Peyer's patch (tissue), 4 donors: Measurements from ENCODE around the gene NPR3. TPM values are rescaled to one million over a fixed set of nuclear protein-coding genes. Genes with fewer than 3 reads are reported as not detected.

Experiments
- DNase-seq, 3 donors: peaks; one replicate each; pipeline ENCODE4 v3.0.0-alpha.2; 2017 to 2019
- H3K27ac ChIP-seq, 4 donors: fragments of 200-600 bp; sonication (generic); one replicate each; pipeline ENCODE4 v1.5.1; 2016 to 2019
- H3K27me3 ChIP-seq, 2 donors: fragments of 200-600 bp; sonication (generic); one replicate each; pipeline ENCODE4 v1.5.1; 2019
- H3K36me3 ChIP-seq, 3 donors: fragments of 200-600 bp; sonication (generic); one replicate each; pipeline ENCODE4 v1.5.1; 2016 to 2019
- H3K4me1 ChIP-seq, 4 donors: fragments of 200-600 bp; sonication (generic); one replicate each; pipeline ENCODE4 v1.5.1; 2016 to 2019
- H3K4me3 ChIP-seq, 4 donors: fragments of 200-600 bp; sonication (generic); 1 replicate in 3 of 4; 2 replicates in 1 of 4; pipeline ENCODE4 v1.5.1; 2016 to 2019; ENCODE audit warnings: mild to moderate bottlenecking in 1 of 4
- H3K9me3 ChIP-seq, 4 donors: fragments of 200-600 bp; sonication (generic); one replicate each; pipeline ENCODE4 v1.5.1; 2016 to 2019; ENCODE audit warnings: mild to moderate bottlenecking in 1 of 4
- CTCF ChIP-seq, 6 experiments: fragments of 450-650 bp in 4 of 6; fragments of 200-600 bp in 2 of 6; sonication (generic) in 1 of 6; IDR thresholded peaks; one replicate each; pipeline ENCODE4 v1.5.1; 2017 to 2019; ENCODE audit warnings: antibody characterized with exemption in 6 of 6, mild to moderate bottlenecking in 3 of 6, moderate library complexity in 1 of 6
- POLR2A ChIP-seq, 2 donors: fragments of 450-650 bp; IDR thresholded peaks; one replicate each; pipeline ENCODE4 v1.5.1; 2017; ENCODE audit warnings: antibody characterized with exemption in 2 of 2, mild to moderate bottlenecking in 2 of 2, moderate library complexity in 2 of 2
- total RNA-seq, 4 donors: library from RNA; depleted of rRNA; stranded (reverse); fragments of >200 nt; gene quantifications; one replicate each; pipeline ENCODE4 v1.1.0, GENCODE V29; 2016

NPR3 gene
- total RNA-seq, 4 donors from 2014 or later = 0.47 to 1.7 (median 1.2) TPM; not detected in 1

GRCh38 chr5:32765266-32765665 is 54.1 kb downstream of the NPR3 start:
- Histone ChIP-seq H3K4me1 (no peaks in the 10 kb centered on the region), H3K27ac (no peak overlapping the region), H3K27me3 (no peaks in the 10 kb centered on the region), H3K36me3 (no peaks in the 10 kb centered on the region), H3K4me3 (no peak overlapping the region), H3K9me3 (no peaks in the 10 kb centered on the region)
- no peak for DNase-seq
- TF ChIP-seq POLR2A (IDR thresholded peaks at IDR 0.05) = no peak
- no peak for TF ChIP-seq CTCF (IDR thresholded peaks at IDR 0.05)

- Histone ChIP-seq H3K4me1 (no peaks in the 10 kb centered on the region), H3K4me3 (no peak overlapping the region), H3K9me3 (no peaks in the 10 kb centered on the region), H3K27me3 (no peaks in the 10 kb centered on the region), H3K36me3 (no peaks in the 10 kb centered on the region), H3K27ac (no peak overlapping the region)
- no peak for TF ChIP-seq POLR2A (IDR thresholded peaks at IDR 0.05)
- no peak for DNase-seq
These were observed 56.9 kb downstream of the NPR3 start for GRCh38 chr5:32767948-32768467.

- Histone ChIP-seq H3K4me3 (no peak overlapping the region), H3K9me3 (no peaks in the 10 kb centered on the region), H3K36me3 (no peaks in the 10 kb centered on the region), H3K4me1 (no peaks in the 10 kb centered on the region), H3K27me3 (no peaks in the 10 kb centered on the region), H3K27ac (no peak overlapping the region)
- DNase-seq = no peak
- TF ChIP-seq CTCF (IDR thresholded peaks at IDR 0.05) (no peak), POLR2A (IDR thresholded peaks at IDR 0.05) (no peak)
These were observed 58.6 kb downstream of the NPR3 start for GRCh38 chr5:32769711-32770110.

GRCh38 chr5:32770444-32770843 is 59.3 kb downstream of the NPR3 start:
- TF ChIP-seq POLR2A (IDR thresholded peaks at IDR 0.05) (no peak), CTCF (IDR thresholded peaks at IDR 0.05) (no peak)
- no peak overlapping the region for H3K27ac ChIP-seq

GRCh38 chr5:32771037-32771436 is 59.9 kb downstream of the NPR3 start:
- no peak overlapping the region for H3K4me3 ChIP-seq
- no peaks in the 10 kb centered on the region for H3K4me1 ChIP-seq
- H3K27ac ChIP-seq = no peak overlapping the region
- no peaks in the 10 kb centered on the region for H3K36me3 ChIP-seq
- H3K9me3 ChIP-seq = no peaks in the 10 kb centered on the region
- no peak for DNase-seq
- H3K27me3 ChIP-seq = no peaks in the 10 kb centered on the region
- TF ChIP-seq CTCF (IDR thresholded peaks at IDR 0.05) (no peak), POLR2A (IDR thresholded peaks at IDR 0.05) (no peak)

More at GRCh38 chr5:32770444-32770843, 59.3 kb downstream of the NPR3 start:
- Histone ChIP-seq H3K4me1 (no peaks in the 10 kb centered on the region), H3K36me3 (no peaks in the 10 kb centered on the region), H3K4me3 (no peak overlapping the region), H3K27me3 (no peaks in the 10 kb centered on the region), H3K9me3 (no peaks in the 10 kb centered on the region)
- no peak for DNase-seq

- H3K4me1 ChIP-seq = no peaks in the 10 kb centered on the region
- TF ChIP-seq POLR2A (IDR thresholded peaks at IDR 0.05) = no peak
- no peak for TF ChIP-seq CTCF (IDR thresholded peaks at IDR 0.05)
- H3K4me3 ChIP-seq = no peak overlapping the region
- no peak for DNase-seq
- no peaks in the 10 kb centered on the region for H3K9me3 ChIP-seq
- no peaks in the 10 kb centered on the region for H3K27me3 ChIP-seq
- no peaks in the 10 kb centered on the region for H3K36me3 ChIP-seq
- no peak overlapping the region for H3K27ac ChIP-seq
These were observed 62.8 kb downstream of the NPR3 start for GRCh38 chr5:32773944-32774343.
